ENCODE measurements around the gene CASP6. TPM values are rescaled to one million over a fixed set of nuclear protein-coding genes. Genes with fewer than 3 reads are reported as not detected.

Gene CASP6
- total RNA-seq, 1 donor from 2014 or later: 23.6 TPM

DNA sequence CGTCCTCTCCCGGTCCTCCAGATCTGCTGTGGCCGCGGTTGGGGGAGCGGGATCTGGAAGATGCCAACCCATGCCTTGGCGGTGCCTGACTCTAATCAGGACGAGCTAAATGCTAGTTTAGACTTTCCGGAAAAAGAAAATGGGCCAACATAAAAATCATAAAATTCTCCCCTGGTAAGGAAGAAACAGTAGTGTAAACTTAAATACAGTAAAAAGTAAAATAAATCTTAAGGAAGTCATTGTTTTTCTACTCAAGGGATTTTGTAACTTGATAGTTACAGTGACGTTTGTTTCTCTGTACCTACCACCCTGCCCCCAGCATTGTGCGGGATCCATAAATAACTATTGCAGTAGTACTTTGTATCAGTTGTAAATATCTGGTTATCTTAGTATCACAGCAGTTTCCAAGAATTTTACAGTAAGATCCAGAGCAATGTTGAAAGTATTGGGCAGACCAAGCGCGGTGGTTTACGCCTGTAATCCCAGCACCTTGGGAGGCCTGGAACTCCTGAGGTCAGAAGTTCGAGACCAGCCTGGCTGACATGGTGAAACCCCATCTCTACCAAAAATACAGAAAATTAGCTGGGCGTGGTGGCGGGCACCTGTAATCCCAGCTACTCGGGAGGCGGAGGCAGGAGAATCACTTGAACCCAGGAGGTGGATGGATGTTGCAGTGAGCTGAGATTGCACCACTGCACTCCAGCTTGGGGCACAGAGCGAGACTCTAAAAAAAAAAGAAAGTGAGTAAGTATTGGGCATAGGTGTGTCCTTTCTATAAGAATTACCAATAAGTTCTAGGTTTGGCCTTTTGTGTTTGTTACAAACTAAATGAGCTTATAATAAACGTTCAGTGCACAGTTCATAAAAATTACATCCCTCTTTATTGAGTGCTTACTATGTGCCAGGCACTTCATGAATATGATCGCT is 27.6 kb upstream of the CASP6 start:
- peak overlapping the region; percentile 91 for H3K4me3 Mint-ChIP-seq
- intact Hi-C loops (cut with micrococcal nuclease): loop anchor here (1.0 to 5.0 kb wide), 2 partner anchors 84 to 1744 kb away; partner anchors contain the start of genes GAR1 and HADH
- H3K4me1 Mint-ChIP-seq: peaks cover 16% of the 10 kb centered on the region
- peaks cover 6% of the 10 kb centered on the region for H3K27me3 Mint-ChIP-seq
- H3K27ac Mint-ChIP-seq: peak overlapping the region; percentile 78
- no peak for DNase-seq
- H3K36me3 Mint-ChIP-seq (ENCODE audit: low read depth): peaks cover 10% of the 10 kb centered on the region
- no peaks in the 10 kb centered on the region for H3K9me3 Mint-ChIP-seq

GRCh38 chr4:109729718-109730618 is 26.7 kb upstream of the CASP6 start, which contains the start of gene PLA2G12A:
Gene PLA2G12A (minus strand): TSS chr4:109730070. CDS start chr4:109729809, 261 bp downstream.
- peak; percentile 92 for DNase-seq
- intact Hi-C loops (cut with micrococcal nuclease): loop anchor here (1.0 to 5.0 kb wide), 4 partner anchors 27 to 1743 kb away; partner anchors contain the start of genes CASP6, GAR1, HADH and MCUB
- Mint-ChIP-seq H3K4me3 (peak within 1 kb of the TSS; percentile 91), H3K36me3 (ENCODE audit: low read depth) (peaks cover 11% of the 10 kb centered on the region), H3K9me3 (no peaks in the 10 kb centered on the region), H3K27me3 (peaks cover 6% of the 10 kb centered on the region), H3K27ac (peak within 1 kb of the TSS; percentile 78), H3K4me1 (peaks cover 16% of the 10 kb centered on the region)

GRCh38 chr4:109729117-109729717 is 26.0 kb upstream of the CASP6 start:
- intact Hi-C loops (cut with micrococcal nuclease): loop anchor here (1.0 to 2.0 kb wide), 2 partner anchors 26 to 168 kb away; partner anchors contain the start of genes CASP6 and MCUB
- Mint-ChIP-seq H3K4me1 (peaks cover 16% of the 10 kb centered on the region), H3K36me3 (ENCODE audit: low read depth) (peaks cover 11% of the 10 kb centered on the region), H3K27me3 (peaks cover 6% of the 10 kb centered on the region), H3K9me3 (no peaks in the 10 kb centered on the region), H3K27ac (peak overlapping the region; percentile 47), H3K4me3 (peak overlapping the region; percentile 91)
- DNase-seq: no peak

DNA sequence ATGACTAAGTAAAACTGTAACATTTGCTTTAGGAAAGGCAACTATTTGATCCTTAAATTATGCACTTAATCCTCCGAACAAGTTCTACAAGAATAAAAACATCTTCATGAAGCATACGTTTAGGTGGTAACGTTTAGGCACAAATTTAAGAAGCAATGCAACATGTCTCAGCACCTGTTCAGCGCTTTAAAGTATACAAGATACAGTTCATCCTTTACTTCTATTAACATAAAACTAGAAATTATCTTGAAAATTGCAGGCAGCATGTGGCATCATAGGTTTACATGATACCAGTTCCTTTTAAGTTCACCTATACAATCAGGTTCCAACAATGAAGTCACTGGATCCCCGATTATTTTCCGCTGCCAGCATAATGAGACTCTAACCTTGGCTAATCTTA is 25.1 kb upstream of the CASP6 start:
- Mint-ChIP-seq H3K9me3 (no peaks in the 10 kb centered on the region), H3K4me3 (peak overlapping the region; percentile 91), H3K4me1 (peaks cover 16% of the 10 kb centered on the region), H3K27ac (no peak overlapping the region), H3K36me3 (ENCODE audit: low read depth) (peaks cover 11% of the 10 kb centered on the region), H3K27me3 (peaks cover 4% of the 10 kb centered on the region)
- no peak for DNase-seq
- intact Hi-C loops (cut with micrococcal nuclease): loop anchor here (2.0 kb wide), 1 partner anchor 168 kb away; the partner anchor contains the start of gene MCUB

DNA sequence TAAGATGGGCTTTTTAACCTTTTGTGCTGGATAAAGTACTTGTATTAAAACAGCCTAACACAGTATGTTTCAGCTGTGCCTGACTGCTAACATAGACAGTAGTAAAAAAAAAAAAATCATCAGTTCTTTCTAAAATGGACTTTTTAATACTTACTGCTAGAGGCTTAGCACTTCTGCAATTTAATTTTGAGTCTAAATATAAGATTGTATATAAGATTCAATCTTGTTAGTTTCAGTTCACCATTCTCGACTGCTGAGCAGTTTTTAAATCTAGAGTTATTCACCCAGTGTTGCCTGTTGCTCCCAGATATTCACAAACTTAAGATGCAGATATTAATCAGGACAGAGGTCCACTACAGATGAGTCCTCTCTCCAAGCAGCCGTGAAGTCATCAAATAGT is 19.9 kb upstream of the CASP6 start:
- H3K36me3 Mint-ChIP-seq (ENCODE audit: low read depth): peaks cover 10% of the 10 kb centered on the region
- H3K4me1 Mint-ChIP-seq: peaks cover 5% of the 10 kb centered on the region
- no peaks in the 10 kb centered on the region for H3K9me3 Mint-ChIP-seq
- intact Hi-C loops (cut with micrococcal nuclease): no loop called here
- no peaks in the 10 kb centered on the region for H3K27me3 Mint-ChIP-seq
- no peak overlapping the region for H3K4me3 Mint-ChIP-seq
- no peak overlapping the region for H3K27ac Mint-ChIP-seq
- DNase-seq: no peak

GRCh38 chr4:109722357-109722756 is 19.1 kb upstream of the CASP6 start:
- no peaks in the 10 kb centered on the region for H3K27me3 Mint-ChIP-seq
- peaks cover 2% of the 10 kb centered on the region for H3K4me1 Mint-ChIP-seq
- H3K36me3 Mint-ChIP-seq (ENCODE audit: low read depth): peaks cover 10% of the 10 kb centered on the region
- intact Hi-C loops (cut with micrococcal nuclease): no loop called here
- H3K27ac Mint-ChIP-seq: no peak overlapping the region
- no peak for DNase-seq
- no peak overlapping the region for H3K4me3 Mint-ChIP-seq
- no peaks in the 10 kb centered on the region for H3K9me3 Mint-ChIP-seq

GRCh38 chr4:109721033-109721432 is 17.8 kb upstream of the CASP6 start:
- peaks cover 13% of the 10 kb centered on the region for H3K36me3 Mint-ChIP-seq (ENCODE audit: low read depth)
- DNase-seq: no peak
- no peaks in the 10 kb centered on the region for H3K27me3 Mint-ChIP-seq
- no peaks in the 10 kb centered on the region for H3K9me3 Mint-ChIP-seq
- H3K4me1 Mint-ChIP-seq: peaks cover 2% of the 10 kb centered on the region
- no peak overlapping the region for H3K27ac Mint-ChIP-seq
- H3K4me3 Mint-ChIP-seq: no peak overlapping the region
- intact Hi-C loops (cut with micrococcal nuclease): no loop called here

DNA sequence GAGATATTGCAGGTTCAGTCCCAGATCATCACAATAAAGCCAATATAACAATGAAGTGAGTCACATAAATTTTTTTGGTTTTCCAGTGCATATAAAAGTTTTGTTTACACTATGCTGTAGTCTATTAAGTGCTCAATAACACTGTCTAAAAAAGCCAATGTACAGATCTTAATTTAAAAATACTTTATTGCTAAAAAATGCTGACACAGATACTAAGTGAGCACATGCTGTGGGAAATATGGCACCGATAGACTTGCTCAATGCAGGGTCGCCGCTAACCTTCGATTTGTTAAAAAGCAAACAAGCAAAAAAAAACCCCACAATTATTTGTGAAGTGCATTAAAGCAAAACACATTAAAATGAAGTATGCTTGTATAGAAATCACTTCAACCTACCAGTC is 16.4 kb upstream of the CASP6 start:
- no peak overlapping the region for H3K27ac Mint-ChIP-seq
- H3K36me3 Mint-ChIP-seq (ENCODE audit: low read depth): peaks cover 10% of the 10 kb centered on the region
- intact Hi-C loops (cut with micrococcal nuclease): no loop called here
- no peaks in the 10 kb centered on the region for H3K9me3 Mint-ChIP-seq
- H3K4me3 Mint-ChIP-seq: no peak overlapping the region
- no peak for DNase-seq
- peaks cover 2% of the 10 kb centered on the region for H3K4me1 Mint-ChIP-seq
- no peaks in the 10 kb centered on the region for H3K27me3 Mint-ChIP-seq

DNA sequence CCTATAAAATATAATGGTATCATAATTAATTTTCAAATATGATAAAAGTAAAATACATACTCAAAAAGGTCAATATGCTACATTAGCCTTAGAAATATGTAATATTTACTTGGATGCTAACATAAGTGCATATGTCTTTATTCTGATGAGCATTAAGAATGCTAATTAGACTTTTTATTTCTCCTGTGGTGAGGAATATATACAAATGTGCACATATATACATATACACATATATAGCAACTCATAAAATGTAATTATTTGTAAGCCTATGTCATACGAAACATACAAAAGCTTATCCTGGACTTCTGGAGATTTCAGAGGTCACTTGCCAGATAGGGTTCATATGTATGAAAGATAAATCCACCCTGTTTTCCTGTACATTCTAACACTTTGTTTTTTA is 15.5 kb upstream of the CASP6 start:
- no peak for DNase-seq
- H3K9me3 Mint-ChIP-seq: no peaks in the 10 kb centered on the region
- H3K36me3 Mint-ChIP-seq (ENCODE audit: low read depth): peaks cover 13% of the 10 kb centered on the region
- intact Hi-C loops (cut with micrococcal nuclease): no loop called here
- H3K27me3 Mint-ChIP-seq: no peaks in the 10 kb centered on the region
- H3K4me3 Mint-ChIP-seq: no peak overlapping the region
- peaks cover 2% of the 10 kb centered on the region for H3K4me1 Mint-ChIP-seq
- H3K27ac Mint-ChIP-seq: no peak overlapping the region

DNA sequence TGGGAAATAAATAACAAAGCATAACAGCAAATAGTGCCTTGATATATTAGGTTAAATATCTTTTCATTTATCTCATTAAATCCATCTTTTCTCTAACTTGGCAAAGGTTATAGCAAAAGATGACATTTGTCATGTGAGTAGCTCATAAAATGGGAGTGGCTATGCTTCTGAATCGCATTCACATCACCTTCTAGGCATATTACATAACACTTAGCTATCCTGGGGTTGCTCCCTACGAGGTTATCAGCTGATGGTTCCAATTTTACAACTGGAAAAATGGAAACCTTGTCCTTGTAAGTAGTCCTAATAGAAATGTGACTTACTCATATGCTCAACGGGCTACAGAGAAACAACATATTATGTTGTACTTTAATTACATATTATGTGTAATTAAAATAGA is 10.3 kb upstream of the CASP6 start:
- Mint-ChIP-seq H3K9me3 (no peaks in the 10 kb centered on the region), H3K4me3 (no peak overlapping the region), H3K4me1 (no peaks in the 10 kb centered on the region)

GRCh38 chr4:109708990-109709389 is 5.7 kb upstream of the CASP6 start:
- no peaks in the 10 kb centered on the region for H3K36me3 Mint-ChIP-seq (ENCODE audit: low read depth)
- H3K4me1 Mint-ChIP-seq: peaks cover 2% of the 10 kb centered on the region
- no peaks in the 10 kb centered on the region for H3K27me3 Mint-ChIP-seq
- H3K4me3 Mint-ChIP-seq: no peak overlapping the region
- intact Hi-C loops (cut with micrococcal nuclease): loop anchor here (10.0 kb wide), 1 partner anchor 486 kb away; the partner anchor contains the start of gene ELOVL6
- no peak for DNase-seq
- no peaks in the 10 kb centered on the region for H3K9me3 Mint-ChIP-seq
- H3K27ac Mint-ChIP-seq: no peak overlapping the region

More for the DNA sequence above, 10.3 kb upstream of the CASP6 start:
- no peak for DNase-seq
- intact Hi-C loops (cut with micrococcal nuclease): no loop called here
- Mint-ChIP-seq H3K36me3 (ENCODE audit: low read depth) (peaks cover 13% of the 10 kb centered on the region), H3K27ac (no peak overlapping the region), H3K27me3 (no peaks in the 10 kb centered on the region)

GRCh38 chr4:109708435-109708834 is 5.2 kb upstream of the CASP6 start:
- intact Hi-C loops (cut with micrococcal nuclease): loop anchor here (10.0 kb wide), 1 partner anchor 486 kb away; the partner anchor contains the start of gene ELOVL6
- H3K9me3 Mint-ChIP-seq: no peaks in the 10 kb centered on the region
- H3K27me3 Mint-ChIP-seq: no peaks in the 10 kb centered on the region
- no peak overlapping the region for H3K4me3 Mint-ChIP-seq
- no peaks in the 10 kb centered on the region for H3K36me3 Mint-ChIP-seq (ENCODE audit: low read depth)
- no peak for DNase-seq
- no peak overlapping the region for H3K27ac Mint-ChIP-seq
- H3K4me1 Mint-ChIP-seq: peaks cover 5% of the 10 kb centered on the region

Data from activated CD4-positive, alpha-beta T cell treated with anti-CD3 and anti-CD28 coated beads, Interleukin-2, amount 10 ng/mL, durations not matched to agents 24 days and 14 days (primary cell).